ENCODE results near the gene ABHD8. TPM values are rescaled to one million over a fixed set of nuclear protein-coding genes. Genes with fewer than 3 reads are reported as not detected.
A peak's percentile ranks its signal among the peaks of the same experiment; 100 is the strongest.
"Not testable (repeated sequence)": the region's sequence is repeated elsewhere in the genome, so short reads cannot be mapped to it uniquely, and the experiment has no call there.

ABHD8 gene
- total and polyA plus RNA-seq, 5 donors from 2014 or later = 5.1 to 8.7 (median 6.0) TPM

DNA sequence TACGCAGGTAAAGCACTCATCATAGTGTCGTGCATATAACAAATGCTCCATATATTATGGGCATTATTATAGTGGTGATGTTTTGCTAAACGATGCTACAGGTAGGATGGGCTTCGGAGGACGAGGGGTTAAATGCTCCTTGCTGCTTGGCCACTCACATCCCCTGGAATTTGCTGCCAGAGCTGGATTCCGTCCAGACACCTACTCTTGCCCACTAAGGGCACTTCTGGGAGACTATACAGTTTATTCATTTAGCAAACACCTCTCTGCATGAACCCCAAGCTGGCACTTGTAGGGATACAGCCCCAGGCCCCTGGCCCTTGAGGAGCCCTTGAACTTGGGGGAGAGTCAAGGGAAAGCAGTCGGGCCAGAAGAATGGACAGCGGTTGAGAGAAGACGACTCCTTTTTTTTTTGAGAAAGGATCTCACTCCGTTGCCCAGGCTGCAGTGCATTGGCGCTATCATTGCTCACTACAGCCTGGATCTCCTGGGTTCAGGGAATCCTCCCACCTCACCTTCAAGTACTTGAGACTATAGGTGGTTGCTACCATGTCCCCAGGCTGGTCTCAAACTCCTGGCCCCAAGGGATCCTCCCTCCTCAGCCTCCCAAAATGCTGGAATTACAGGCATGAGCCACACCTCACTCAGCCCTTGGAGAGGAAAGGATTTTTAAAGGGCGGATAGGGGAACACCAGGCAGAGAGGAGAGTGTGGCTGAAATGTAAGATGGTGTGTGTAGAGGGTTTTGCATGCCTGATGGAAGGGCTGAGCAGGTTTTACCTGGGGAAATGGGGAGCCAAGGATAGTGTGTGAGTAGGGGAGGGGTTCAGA lies 1.4 kb upstream of the ABHD8 start:
- Histone ChIP-seq H3K4me3 (ENCODE audit: low read depth, low read length) (peak overlapping the region; percentile 44), H3K4me1 (ENCODE audit: control insufficient read depth, insufficient read depth, low read length, poor library complexity, severe bottlenecking) (peaks cover 43% of the 10 kb centered on the region), H3K36me3 (ENCODE audit: control insufficient read depth, insufficient read depth, low read length) (no peaks in the 10 kb centered on the region), H3K9me3 (ENCODE audit: control insufficient read depth in 2 of 2, low read length in 2 of 2) (no peaks in the 10 kb centered on the region), H3K27me3 (ENCODE audit: control insufficient read depth, insufficient read depth, low read length) (no peaks in the 10 kb centered on the region), H3K27ac (ENCODE audit: insufficient read depth, low read length, poor library complexity, severe bottlenecking) (peak overlapping the region; percentile 88)
- DNase-seq = no peak
- Mint-ChIP-seq H3K4me1 (peaks cover 11 to 55% (median 27%) of the 10 kb centered on the region in 4 donors), H3K9me3 (no peaks in the 10 kb centered on the region), H3K36me3 (peaks cover 5% of the 10 kb centered on the region), H3K27ac (peak overlapping the region; percentile 73 to 95 (median 79)), H3K4me3 (peak overlapping the region; percentile 92 to 96 (median 93)), H3K27me3 (no peaks in the 10 kb centered on the region)
- no peak for ATAC-seq (ENCODE audit: low read depth in 2 of 2)

DNA sequence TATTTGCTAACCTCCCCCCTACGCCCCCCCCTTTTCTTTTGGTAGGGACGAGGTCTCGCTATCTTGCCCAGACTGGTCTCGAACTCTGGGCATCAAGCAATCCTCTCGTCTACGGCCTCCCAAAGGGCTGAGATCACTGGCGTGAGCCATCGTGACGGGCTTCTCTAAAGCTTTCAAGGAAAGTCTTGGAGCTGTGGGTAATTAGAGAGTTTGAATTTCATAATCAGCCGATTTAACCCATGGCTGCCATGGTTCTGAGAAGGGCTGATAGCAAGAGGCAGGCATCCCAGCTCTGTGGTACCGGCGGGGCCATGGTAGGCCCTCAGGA lies 679 bp upstream of the ABHD8 start:
- Mint-ChIP-seq H3K27ac (peak overlapping the region in 2 of 3 donors; percentile 14 to 58), H3K27me3 (no peaks in the 10 kb centered on the region), H3K4me1 (peaks cover 6 to 48% (median 23%) of the 10 kb centered on the region in 4 donors), H3K36me3 (no peaks in the 10 kb centered on the region), H3K9me3 (no peaks in the 10 kb centered on the region), H3K4me3 (peak overlapping the region; percentile 80 to 96 (median 84))
- Histone ChIP-seq H3K27ac (ENCODE audit: insufficient read depth, low read length, poor library complexity, severe bottlenecking) (peak overlapping the region; percentile 72), H3K36me3 (ENCODE audit: control insufficient read depth, insufficient read depth, low read length) (no peaks in the 10 kb centered on the region), H3K9me3 (ENCODE audit: control insufficient read depth in 2 of 2, low read length in 2 of 2) (no peaks in the 10 kb centered on the region), H3K27me3 (ENCODE audit: control insufficient read depth, insufficient read depth, low read length) (no peaks in the 10 kb centered on the region), H3K4me1 (ENCODE audit: control insufficient read depth, insufficient read depth, low read length, poor library complexity, severe bottlenecking) (peaks cover 40% of the 10 kb centered on the region), H3K4me3 (ENCODE audit: low read depth, low read length) (peak overlapping the region; percentile 32)
- no peak for ATAC-seq (ENCODE audit: low read depth in 2 of 2)
- DNase-seq = no peak

DNA sequence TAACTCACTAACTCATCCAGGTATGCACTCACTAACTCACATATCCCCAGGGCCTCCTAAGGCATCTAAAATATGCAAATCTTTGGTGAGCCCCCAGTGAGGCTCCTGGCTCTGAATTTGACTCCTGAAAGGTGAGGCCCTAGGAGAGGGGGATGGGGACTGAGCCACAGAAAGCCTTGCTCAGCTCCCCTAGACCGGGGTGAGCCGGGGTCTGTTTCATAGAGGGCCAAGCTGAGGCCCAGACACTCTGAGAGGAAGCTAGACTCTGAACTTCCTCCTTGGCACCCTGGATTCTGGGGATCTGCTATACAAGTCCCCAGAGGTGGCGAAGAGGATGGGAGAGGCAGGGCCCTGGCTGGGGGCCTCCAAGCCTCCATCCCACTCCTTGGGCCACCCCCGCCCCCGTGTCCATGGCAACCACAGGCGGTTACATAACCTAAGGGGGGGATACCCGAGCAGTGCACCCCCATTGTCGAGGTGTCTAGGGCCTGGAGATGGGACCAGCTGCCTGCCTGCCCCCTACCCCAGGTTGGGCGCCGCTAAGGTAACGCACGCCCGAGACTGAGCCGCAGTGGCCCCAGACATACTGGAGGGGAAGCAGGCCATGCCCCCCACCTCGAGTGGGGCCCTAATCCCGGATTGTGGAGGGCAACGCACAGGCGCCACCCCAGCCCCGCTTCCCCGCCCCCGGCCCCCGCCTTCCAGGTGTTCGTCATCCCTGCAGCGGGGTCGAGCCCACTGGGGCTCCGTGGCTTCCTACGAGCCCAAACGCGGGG lies 646 bp downstream of the ABHD8 start:
- Histone ChIP-seq H3K9me3 (ENCODE audit: control insufficient read depth in 2 of 2, low read length in 2 of 2) (no peaks in the 10 kb centered on the region), H3K27ac (ENCODE audit: insufficient read depth, low read length, poor library complexity, severe bottlenecking) (peak overlapping the region; percentile 72), H3K36me3 (ENCODE audit: control insufficient read depth, insufficient read depth, low read length) (peaks cover 4% of the 10 kb centered on the region), H3K27me3 (ENCODE audit: control insufficient read depth, insufficient read depth, low read length) (no peaks in the 10 kb centered on the region), H3K4me3 (ENCODE audit: low read depth, low read length) (no peak overlapping the region), H3K4me1 (ENCODE audit: control insufficient read depth, insufficient read depth, low read length, poor library complexity, severe bottlenecking) (peaks cover 40% of the 10 kb centered on the region)
- ATAC-seq (ENCODE audit: low read depth in 2 of 2) (no peak), DNase-seq (peak in 1 of 3 donors; percentile 21)
- H3K9me3 Mint-ChIP-seq = no peaks in the 10 kb centered on the region
- peak overlapping the region in 2 of 3 donors; percentile 42 to 54 for H3K27ac Mint-ChIP-seq
- H3K4me1 Mint-ChIP-seq = peaks cover 5 to 43% (median 20%) of the 10 kb centered on the region in 4 donors
- peak overlapping the region; percentile 80 to 96 (median 82) for H3K4me3 Mint-ChIP-seq
- peaks cover 5% of the 10 kb centered on the region for H3K36me3 Mint-ChIP-seq
- H3K27me3 Mint-ChIP-seq = no peaks in the 10 kb centered on the region

DNA sequence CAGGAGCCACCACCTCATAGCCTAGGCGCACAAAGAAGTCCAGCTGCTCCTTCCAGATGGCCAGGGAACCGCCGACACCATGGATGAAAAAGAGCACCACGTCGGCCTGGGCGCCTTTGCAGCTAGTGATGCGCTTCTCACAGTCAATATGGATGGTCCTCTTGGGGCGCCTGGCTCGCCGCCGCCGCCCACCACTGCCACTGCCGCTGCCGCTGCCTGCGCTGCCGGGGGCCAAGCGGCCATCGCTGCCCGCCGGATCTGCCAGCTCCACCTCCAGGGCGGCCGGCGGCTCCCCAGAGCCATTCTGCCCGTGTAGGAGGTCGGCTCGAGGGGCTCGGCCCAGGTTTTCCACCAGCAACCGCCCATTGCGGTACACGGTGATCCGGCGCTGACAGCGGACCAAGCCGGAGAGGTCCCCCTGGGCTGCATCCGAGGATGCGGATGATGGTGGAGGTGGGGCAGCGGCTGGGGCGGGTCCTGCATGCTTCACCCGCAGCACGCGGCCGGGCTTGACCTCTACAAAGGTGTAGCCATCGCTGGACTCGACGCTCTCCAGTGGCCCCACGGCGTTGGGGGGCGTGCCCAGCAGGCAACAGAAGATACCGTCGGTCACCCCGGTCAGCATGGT lies 2.1 kb downstream of the ABHD8 start:
- H3K36me3 Mint-ChIP-seq = peaks cover 5% of the 10 kb centered on the region
- H3K4me3 ChIP-seq (ENCODE audit: low read depth, low read length) = no peak overlapping the region
- H3K4me1 ChIP-seq (ENCODE audit: control insufficient read depth, insufficient read depth, low read length, poor library complexity, severe bottlenecking) = peaks cover 31% of the 10 kb centered on the region
- no peak overlapping the region for H3K27ac ChIP-seq (ENCODE audit: insufficient read depth, low read length, poor library complexity, severe bottlenecking)
- DNase-seq (no peak), ATAC-seq (ENCODE audit: low read depth in 2 of 2) (no peak)
- H3K27ac Mint-ChIP-seq = no peak overlapping the region
- H3K27me3 Mint-ChIP-seq = no peaks in the 10 kb centered on the region
- peaks cover 5 to 36% (median 18%) of the 10 kb centered on the region in 4 donors for H3K4me1 Mint-ChIP-seq
- no peaks in the 10 kb centered on the region for H3K27me3 ChIP-seq (ENCODE audit: control insufficient read depth, insufficient read depth, low read length)
- no peaks in the 10 kb centered on the region for H3K9me3 Mint-ChIP-seq
- no peaks in the 10 kb centered on the region for H3K9me3 ChIP-seq (ENCODE audit: control insufficient read depth in 2 of 2, low read length in 2 of 2)
- peaks cover 4% of the 10 kb centered on the region for H3K36me3 ChIP-seq (ENCODE audit: control insufficient read depth, insufficient read depth, low read length)
- H3K4me3 Mint-ChIP-seq = peak overlapping the region in 2 of 4 donors; percentile 28 to 35

DNA sequence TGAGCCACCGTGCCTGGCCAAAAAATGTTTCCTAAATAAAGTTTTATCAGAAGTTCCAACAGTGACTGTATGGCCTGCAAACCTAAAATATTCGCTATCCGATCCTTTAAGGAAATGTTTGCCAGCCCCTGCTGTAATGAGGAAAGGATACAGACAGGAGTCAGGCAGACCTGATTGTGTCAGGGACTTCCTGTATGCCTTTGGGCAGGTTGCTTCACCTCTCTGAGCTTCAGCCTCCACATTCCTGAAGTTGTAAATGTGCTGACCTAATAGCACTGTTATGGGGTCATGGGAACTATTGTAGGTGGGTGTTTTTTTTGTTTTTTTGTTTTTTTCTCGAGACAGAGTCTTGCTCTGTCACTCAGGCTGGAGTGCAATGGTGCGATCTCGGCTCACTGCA lies 6.2 kb downstream of the ABHD8 start:
- Histone ChIP-seq H3K4me1 (ENCODE audit: control insufficient read depth, insufficient read depth, low read length, poor library complexity, severe bottlenecking) (peaks cover 9% of the 10 kb centered on the region), H3K27ac (ENCODE audit: insufficient read depth, low read length, poor library complexity, severe bottlenecking) (no peak overlapping the region), H3K9me3 (ENCODE audit: control insufficient read depth in 2 of 2, low read length in 2 of 2) (no peaks in the 10 kb centered on the region), H3K36me3 (ENCODE audit: control insufficient read depth, insufficient read depth, low read length) (peaks cover 4% of the 10 kb centered on the region), H3K4me3 (ENCODE audit: low read depth, low read length) (no peak overlapping the region), H3K27me3 (ENCODE audit: control insufficient read depth, insufficient read depth, low read length) (no peaks in the 10 kb centered on the region)
- Mint-ChIP-seq H3K27ac (no peak overlapping the region), H3K36me3 (peaks cover 5% of the 10 kb centered on the region), H3K4me1 (peaks cover 0 to 10% (median 3%) of the 10 kb centered on the region in 4 donors), H3K4me3 (no peak overlapping the region), H3K27me3 (no peaks in the 10 kb centered on the region), H3K9me3 (no peaks in the 10 kb centered on the region)
- ATAC-seq (ENCODE audit: low read depth in 2 of 2) = no peak
- DNase-seq = no peak

DNA sequence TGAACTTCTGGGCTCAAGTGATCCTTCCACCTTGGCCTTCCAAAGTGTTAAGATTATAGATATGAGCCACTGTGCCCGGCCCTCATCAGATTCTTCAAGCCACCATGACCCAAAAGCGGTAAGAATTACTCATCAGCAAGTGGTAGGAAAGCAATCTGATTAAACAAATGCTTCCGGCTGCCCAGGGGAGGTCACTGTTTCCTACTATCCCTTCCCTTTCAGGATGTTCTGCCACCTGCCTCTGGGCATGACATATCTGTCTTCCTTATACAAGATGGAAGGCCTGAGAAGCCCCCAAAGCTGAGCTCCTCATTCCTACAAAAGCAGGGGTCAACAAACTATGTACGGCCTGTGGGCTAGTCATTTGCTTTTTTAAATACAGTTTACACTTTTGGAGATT lies 7.0 kb downstream of the ABHD8 start:
- no peak for ATAC-seq (ENCODE audit: low read depth in 2 of 2)
- H3K9me3 ChIP-seq (ENCODE audit: control insufficient read depth in 2 of 2, low read length in 2 of 2) = no peaks in the 10 kb centered on the region
- no peaks in the 10 kb centered on the region for H3K27me3 ChIP-seq (ENCODE audit: control insufficient read depth, insufficient read depth, low read length)
- H3K27me3 Mint-ChIP-seq = no peaks in the 10 kb centered on the region
- H3K27ac ChIP-seq (ENCODE audit: insufficient read depth, low read length, poor library complexity, severe bottlenecking) = no peak overlapping the region
- H3K4me3 ChIP-seq (ENCODE audit: low read depth, low read length) = no peak overlapping the region
- H3K36me3 Mint-ChIP-seq = peaks cover 5% of the 10 kb centered on the region
- peaks cover 0 to 5% (median 2%) of the 10 kb centered on the region in 4 donors for H3K4me1 Mint-ChIP-seq
- no peak overlapping the region for H3K4me3 Mint-ChIP-seq
- DNase-seq = no peak
- H3K4me1 ChIP-seq (ENCODE audit: control insufficient read depth, insufficient read depth, low read length, poor library complexity, severe bottlenecking) = peaks cover 11% of the 10 kb centered on the region
- H3K27ac Mint-ChIP-seq = peak overlapping the region in 1 of 3 donors; percentile 69
- H3K9me3 Mint-ChIP-seq = no peaks in the 10 kb centered on the region
- peaks cover 4% of the 10 kb centered on the region for H3K36me3 ChIP-seq (ENCODE audit: control insufficient read depth, insufficient read depth, low read length)

DNA sequence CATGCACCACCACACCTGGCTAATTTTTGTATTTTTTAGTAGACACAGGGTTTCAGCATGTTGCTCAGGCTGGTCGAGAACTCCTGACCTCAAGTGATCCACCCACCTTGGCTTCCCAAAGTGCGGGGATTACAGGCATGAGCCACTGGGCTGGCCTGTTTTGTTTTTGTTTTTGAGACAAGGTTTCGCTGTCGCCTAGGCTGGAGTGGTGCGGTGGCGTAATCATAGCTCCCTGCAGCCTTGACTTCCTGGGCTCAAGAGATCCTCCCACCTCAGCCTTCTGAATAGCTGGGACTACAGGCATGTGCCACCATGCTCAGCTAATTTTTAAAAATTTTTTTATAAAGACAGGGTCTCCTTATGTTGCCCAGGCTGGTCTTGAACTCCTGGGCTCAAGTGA lies 7.7 kb downstream of the ABHD8 start:
- peaks cover 11% of the 10 kb centered on the region for H3K4me1 ChIP-seq (ENCODE audit: control insufficient read depth, insufficient read depth, low read length, poor library complexity, severe bottlenecking)
- ATAC-seq (ENCODE audit: low read depth in 2 of 2); H3K9me3 Mint-ChIP-seq: not testable (repeated sequence)

More for the DNA sequence above, 7.7 kb downstream of the ABHD8 start:
- H3K27me3 Mint-ChIP-seq; H3K4me1 Mint-ChIP-seq; DNase-seq; H3K27ac Mint-ChIP-seq; H3K4me3 ChIP-seq (ENCODE audit: low read depth, low read length); H3K9me3 ChIP-seq (ENCODE audit: control insufficient read depth in 2 of 2, low read length in 2 of 2); H3K27ac ChIP-seq (ENCODE audit: insufficient read depth, low read length, poor library complexity, severe bottlenecking); H3K27me3 ChIP-seq (ENCODE audit: control insufficient read depth, insufficient read depth, low read length); H3K4me3 Mint-ChIP-seq; H3K36me3 ChIP-seq (ENCODE audit: control insufficient read depth, insufficient read depth, low read length); H3K36me3 Mint-ChIP-seq: not testable (repeated sequence)

Data from CD4-positive, CD25-positive, alpha-beta regulatory T cell (primary cell).